HG03457 (cell line): Measurements from ENCODE around the gene SLC37A3.
"Not testable (repeated sequence)": the region's sequence is repeated elsewhere in the genome, so short reads cannot be mapped to it uniquely, and the experiment has no call there.

Experiments
- ATAC-seq: cut with Tn5 transposase; IDR thresholded peaks from one replicate; pipeline ENCODE4 v1.9.1; 2021; ENCODE audit warnings: moderate number of reproducible peaks; ENCODE audit not compliant: unreplicated experiment

SLC37A3 gene

GRCh38 chr7:140315498-140316164, 82.7 kb downstream of the SLC37A3 start:
- no peak for ATAC-seq

GRCh38 chr7:140314573-140315480, 83.5 kb downstream of the SLC37A3 start:
- ATAC-seq, result no peak

- ATAC-seq, result no peak
These were observed 86.0 kb downstream of the SLC37A3 start for GRCh38 chr7:140312141-140312846.

DNA sequence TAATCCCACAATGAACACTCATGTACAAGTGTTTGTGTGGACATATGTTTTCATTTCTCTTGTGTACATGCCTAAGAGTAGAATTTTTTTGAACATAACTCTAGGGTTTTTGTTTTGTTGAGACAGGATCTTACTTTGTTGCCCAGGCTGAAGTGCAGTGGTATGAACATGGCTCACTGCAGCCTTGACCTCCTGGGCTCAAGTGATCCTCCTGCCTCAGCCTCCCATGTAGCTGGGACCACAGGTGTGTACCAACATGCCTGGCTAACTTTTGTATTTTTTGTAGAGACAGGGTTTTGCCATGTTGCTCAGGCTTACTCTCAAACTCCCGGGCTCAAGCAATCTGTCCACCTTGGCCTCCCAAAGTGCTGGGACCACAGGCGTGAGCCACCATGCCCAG, 87.2 kb downstream of the SLC37A3 start:
- not testable (repeated sequence) for ATAC-seq

DNA sequence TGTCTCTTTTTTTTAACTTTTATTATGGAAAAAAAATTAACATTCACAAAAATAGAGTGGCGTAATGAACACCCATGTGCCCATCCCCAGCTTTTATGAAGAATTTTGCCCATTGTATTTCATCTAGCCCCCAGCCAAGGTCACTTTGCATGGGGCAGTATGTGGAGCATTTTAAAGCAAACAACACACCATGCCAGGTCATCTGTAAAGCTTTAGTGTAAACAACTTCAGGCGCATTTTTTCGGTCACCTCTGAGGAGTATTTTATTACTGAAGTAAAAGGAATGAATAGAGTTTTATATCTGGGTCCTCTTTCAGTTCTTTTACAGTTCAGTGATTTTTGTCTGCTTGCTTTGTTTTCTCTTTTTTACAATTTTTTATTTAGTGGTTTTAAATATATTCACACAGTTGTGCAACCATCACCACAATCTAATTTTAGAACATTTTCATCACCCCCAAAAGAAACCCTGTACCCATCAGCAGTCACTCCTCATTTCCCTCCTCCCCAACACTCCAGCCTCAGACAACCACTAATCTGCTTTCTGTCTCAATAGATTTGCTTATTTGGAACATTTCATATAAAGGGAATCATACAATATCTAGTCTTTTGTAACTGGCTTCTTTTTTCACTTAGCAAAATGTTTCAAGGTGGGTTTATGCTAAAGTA, 87.9 kb downstream of the SLC37A3 start:
- ATAC-seq, result no peak

DNA sequence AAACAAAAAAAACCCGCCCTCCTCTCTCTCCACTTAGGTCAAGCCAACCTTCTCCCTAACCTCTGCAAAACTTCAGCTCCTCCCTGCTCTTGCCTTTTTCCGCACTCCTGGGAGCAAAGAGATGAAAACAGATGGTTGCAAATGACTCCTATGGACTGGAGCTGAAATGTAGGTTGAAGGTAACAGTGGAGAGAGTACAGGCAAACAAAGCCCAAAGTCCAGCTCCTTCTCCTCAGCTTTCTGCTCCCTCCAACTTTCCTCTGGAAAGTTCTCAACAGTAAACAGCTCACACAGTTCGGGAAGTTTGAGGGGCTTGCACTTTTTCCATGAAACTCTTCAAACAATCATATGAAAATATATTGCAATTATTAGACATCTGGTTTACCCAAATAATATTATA, 90.3 kb downstream of the SLC37A3 start:
- ATAC-seq, result no peak

- no peak for ATAC-seq
These were observed 94.0 kb downstream of the SLC37A3 start for GRCh38 chr7:140304191-140304799.

DNA sequence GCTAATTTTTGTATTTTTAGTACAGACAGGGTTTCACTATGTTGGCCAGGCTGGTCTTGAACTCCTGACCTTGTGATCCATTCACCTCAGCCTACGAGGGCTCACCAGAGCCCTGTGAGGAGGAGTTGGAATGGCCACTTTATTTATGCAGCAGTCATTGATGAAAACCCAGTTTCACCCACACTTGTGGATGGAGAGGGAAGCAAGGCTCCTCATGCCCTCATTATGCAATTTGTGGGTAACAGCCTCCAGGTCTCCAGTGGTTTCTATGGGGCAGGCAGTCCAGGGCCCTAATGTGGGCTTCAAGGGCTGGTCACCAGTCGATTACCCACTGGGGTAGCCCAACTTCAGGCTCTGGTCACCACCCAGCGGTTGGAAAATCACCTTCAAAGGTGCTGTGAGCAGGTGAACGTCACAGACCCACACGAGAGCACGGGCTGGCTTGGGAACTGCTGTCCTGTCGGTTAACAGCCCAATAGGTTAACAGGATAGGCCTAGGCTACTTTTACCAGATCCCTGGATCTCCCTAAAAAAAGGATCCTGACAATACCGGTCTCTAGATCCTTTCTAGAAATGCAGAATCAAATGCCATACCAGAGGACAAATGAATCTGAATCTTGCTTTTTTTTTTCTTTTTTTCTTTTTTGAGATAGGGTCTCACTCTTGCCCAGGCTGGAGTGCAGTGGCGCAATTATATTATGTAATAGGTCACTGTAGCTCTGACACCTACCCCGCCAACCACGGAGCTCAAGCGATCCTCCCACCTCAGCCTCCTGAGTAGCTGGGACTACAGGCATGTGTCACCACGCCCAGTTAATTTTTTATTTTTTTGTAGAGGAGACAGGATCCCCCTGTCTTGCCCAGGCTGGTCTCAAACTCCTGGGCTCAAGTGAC, 97.8 kb downstream of the SLC37A3 start:
- ATAC-seq, result no peak

- no peak for ATAC-seq
These were observed 100.1 kb downstream of the SLC37A3 start for GRCh38 chr7:140298213-140298612.

GRCh38 chr7:140297192-140297591, 101.1 kb downstream of the SLC37A3 start:
- no peak for ATAC-seq

GRCh38 chr7:140295224-140295738, 103.0 kb downstream of the SLC37A3 start:
- no peak for ATAC-seq

GRCh38 chr7:140294454-140294853, 103.9 kb downstream of the SLC37A3 start:
- no peak for ATAC-seq

DNA sequence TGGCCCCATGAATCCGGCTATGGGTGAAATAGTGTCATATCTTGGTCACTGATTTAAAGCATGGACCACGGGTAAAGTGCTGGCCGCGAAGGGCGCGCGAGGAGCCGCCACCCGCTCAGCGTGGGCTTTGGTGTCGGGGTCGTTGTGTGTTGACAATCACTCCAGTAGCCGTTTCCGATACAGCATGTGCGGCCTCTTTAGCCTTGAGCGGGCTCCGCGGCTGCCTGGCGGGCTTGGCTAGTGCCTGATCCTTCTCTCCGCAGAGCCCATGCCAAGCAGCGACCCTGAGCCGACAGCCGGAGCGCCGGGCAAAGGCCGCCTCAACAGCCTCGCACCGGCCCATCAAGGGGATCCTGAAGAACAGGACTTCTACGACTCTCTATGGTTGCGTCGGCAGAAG, 105.9 kb downstream of the SLC37A3 start:
- no peak for ATAC-seq

DNA sequence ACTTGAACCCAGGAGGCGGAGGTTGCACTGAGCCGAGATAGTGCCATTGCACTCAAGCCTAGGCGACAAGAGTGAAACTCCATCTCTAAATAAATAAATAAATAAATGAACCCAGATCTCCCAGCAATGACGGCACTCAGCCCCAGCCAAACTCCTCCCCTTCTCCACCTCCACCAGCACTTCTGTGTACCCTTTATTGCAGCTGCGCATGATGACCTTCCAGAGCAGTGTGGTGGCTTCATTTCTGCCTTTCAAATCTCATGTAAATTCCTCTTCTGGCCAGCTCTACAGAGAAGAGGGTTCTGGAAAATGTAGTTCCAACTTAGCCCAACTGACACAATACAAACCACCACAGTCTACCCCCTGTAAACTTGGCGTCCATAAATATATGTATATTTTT, 108.5 kb downstream of the SLC37A3 start:
- no peak for ATAC-seq

- no peak for ATAC-seq
These were observed 110.3 kb downstream of the SLC37A3 start for GRCh38 chr7:140287988-140288387.

DNA sequence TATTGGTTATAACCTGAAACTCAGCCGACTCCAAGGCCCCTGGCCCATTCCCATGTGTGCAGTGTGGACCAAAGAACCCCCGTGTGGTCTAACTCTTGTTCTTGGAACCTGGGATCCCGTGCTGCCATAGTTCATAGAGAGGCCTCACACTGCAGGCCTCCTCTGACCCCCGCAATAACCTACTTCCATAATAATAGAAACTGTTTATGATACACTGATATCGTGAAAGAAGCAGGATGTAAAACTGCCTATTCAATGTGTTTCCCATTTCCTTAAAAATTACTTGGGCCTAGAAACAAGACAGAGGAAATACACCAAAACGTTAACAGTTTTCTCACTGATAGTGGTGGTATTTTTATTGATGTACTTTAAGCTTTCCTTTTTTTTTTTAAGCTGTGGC, 112.4 kb downstream of the SLC37A3 start:
- ATAC-seq, result no peak

DNA sequence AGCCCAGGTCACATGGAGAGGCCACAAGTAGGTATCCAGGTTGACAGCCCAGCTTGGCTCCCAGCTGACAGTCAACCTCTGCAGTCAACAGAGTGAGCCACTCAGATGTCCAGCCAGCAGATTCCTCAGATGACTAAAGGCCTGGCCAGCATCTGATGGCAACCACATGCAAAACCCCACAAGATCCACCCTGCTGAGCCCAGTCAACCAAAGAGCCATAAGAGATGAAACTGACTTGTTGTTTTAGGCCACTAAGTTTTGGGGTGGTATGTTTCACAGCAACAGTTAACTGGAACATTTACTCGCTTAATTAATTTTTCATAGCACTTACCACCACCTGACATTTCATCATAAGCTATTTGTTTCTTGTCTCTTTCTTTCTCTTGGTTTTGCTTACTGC, 114.3 kb downstream of the SLC37A3 start:
- ATAC-seq, result no peak
